MV-4-11 (cell line): ENCODE data around the gene CHST11.

Experiments used
- DNase-seq: peaks from one replicate; lab custom pipeline; 2025; lab: John Stamatoyannopoulos, UW

Gene CHST11

GRCh38 chr12:104632724-104633201 lies 176.0 kb downstream of the CHST11 start:
- no peak for DNase-seq

DNA sequence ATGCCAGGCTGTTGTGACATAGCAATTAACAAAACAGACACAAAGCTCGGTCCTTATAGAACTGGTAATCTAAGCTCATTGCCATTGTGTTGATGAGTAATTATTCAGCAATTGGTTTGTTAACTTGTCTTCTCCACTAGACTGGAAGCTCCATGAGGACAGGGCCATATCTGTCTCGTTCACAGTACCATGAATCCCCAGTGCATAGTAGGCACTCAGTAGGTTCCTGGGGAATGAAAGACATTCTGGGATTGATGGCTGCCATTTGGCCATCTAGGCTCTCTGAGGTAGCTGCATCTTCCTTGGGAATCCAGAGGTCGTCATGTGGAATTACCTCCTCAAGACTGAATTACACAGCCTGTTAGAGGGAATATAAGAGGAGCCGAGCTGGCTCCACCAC lies 177.3 kb downstream of the CHST11 start:
- no peak for DNase-seq

DNA sequence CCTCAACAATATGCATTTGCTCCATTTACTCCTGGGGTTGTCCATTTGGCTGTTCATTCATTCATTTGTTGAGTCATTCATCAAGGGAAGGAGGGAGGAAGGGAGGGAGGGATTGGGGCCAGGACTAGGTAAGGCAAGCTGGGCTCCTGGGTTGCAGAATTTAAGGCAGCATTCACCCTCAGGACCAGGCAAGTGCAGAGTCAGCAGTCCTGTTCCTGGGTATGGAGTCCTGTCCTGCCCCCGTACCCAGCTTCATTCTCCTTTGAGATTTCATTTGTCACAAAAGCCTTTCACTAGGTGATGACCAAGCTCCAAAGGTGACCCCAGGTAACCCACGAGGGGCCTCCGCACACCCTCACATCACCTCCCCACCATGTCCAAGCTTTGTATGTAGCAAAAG lies 178.1 kb downstream of the CHST11 start:
- DNase-seq = no peak

DNA sequence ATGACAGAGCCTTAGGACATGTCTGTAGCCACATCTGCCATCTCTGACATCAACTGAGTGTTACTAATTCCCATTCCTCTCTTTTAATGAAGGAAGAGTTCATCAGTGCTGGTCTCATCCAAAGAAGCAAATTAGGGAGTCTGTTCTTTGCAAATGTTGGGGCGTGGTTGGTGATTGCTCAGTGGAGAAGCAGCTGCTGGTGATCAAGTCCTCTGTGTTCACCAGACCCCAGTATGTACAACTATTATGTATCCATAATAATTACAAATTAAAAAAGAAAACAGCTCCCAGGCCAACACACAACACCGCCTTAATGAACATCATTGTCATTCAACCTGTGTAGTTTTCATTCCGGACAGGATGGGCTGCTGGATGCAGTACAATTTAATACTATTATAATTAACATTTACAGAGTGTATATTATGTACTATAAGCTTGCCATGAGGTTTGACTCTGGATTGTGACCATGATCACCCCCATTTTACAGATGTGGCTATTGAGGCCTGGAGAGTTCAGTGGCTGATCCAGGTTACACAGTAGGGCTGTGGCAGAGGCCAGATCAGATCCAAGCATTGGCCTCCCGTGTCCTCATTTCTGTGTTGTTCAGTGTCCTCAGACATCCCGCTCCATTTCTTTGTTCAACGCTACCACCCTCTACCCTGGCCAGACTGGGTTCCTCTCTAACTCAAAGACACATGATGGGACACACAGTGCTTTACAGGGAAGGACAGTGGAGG lies 179.0 kb downstream of the CHST11 start:
- DNase-seq = no peak

DNA sequence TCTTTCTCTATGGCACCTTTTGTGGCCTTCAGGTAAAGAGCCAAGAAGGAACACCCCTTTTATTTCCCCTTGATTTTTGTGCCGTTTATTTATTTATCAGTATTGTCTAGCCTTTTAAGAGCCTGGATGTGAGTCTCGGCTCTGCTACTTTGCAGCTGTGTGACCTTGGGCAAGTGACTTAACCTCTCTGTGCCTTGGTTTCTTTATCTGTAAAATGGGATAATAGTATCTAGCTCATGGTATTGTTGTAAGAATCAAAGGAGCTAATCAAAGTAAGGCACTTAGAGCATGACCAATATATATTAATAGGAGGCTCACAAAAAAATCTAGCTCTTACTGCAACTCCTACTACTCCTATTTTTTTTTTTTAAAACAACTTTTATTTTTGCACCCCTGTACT lies 179.7 kb downstream of the CHST11 start:
- DNase-seq = no peak

- no peak for DNase-seq
These were observed 180.9 kb downstream of the CHST11 start for GRCh38 chr12:104637604-104638003.

DNA sequence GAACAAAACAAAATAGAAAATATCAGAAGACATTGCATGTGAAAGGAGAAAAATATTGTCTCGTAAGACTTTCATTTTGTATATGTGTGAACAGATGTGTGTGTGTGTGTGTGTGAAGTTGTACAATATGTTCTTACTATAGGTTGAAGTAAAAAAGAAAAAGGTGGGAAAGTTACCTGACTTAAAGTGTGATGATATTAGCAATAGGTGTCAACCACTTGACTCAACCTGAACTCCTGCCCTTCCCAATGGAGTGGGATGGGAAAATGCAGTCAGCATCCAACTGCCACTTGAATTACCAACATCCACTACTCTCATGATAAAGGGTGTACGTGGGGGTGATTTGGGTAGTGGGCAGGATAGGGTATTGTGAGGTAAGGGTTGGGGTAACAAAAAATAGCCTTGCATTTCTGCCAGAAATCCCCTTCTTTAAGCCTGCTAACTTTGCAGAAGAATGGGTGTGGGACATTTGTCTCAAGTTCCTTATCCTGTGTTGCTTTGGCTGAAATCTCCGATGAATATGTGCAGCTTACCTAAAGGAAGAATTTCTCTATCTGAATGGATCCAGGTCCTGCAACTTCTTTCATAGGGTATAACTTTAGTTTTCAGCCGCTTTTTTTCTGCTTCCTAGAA lies 181.6 kb downstream of the CHST11 start:
- no peak for DNase-seq

GRCh38 chr12:104638851-104639240 lies 182.1 kb downstream of the CHST11 start:
- DNase-seq = peak; percentile 43

- no peak for DNase-seq
These were observed 184.2 kb downstream of the CHST11 start for GRCh38 chr12:104640956-104641355.

DNA sequence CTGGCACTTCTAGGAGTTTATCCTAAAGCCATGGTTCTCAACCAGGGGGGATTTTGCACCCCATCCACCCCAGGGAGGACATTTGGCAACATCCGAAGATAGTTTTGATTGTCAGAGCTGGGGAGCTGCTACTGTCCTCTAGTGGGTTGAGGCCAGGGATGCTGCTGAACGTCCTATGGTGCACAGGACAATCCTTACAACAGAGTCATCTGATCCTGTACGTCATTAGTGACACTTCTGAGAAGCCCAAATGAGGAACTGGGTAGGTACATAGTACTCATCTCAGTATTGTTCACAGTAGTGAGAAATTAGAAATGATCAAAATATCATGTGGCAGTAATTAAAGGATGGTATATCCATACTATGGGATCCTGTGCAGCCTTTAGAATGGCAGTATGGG lies 185.1 kb downstream of the CHST11 start:
- DNase-seq = peak; percentile 66

- DNase-seq = peak; percentile 52
These were observed 186.5 kb downstream of the CHST11 start for GRCh38 chr12:104643093-104643818.

- peak; percentile 16 for DNase-seq
These were observed 187.3 kb downstream of the CHST11 start for GRCh38 chr12:104643819-104644669.

DNA sequence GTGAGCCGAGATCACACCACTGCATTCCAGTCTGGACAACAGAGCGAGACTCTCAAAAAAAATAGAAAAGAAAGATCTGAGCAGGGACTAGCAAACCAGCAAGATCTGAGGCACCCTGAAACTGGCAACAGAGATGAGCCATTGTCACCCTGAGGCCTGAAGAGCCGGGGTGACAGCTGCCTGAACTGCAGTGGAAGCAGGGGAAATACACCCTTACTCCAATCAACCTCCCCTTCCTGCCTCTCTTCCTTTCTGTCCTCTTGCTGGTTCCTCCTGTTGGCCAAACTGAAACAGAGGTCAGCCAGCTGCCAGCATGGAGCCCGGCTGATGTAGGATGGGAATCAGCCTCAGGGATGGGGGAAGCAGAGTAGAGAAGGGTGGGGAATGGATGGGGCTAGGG lies 192.0 kb downstream of the CHST11 start:
- peak; percentile 24 for DNase-seq

- DNase-seq = peak; percentile 64
These were observed 192.6 kb downstream of the CHST11 start for GRCh38 chr12:104649217-104649824.

GRCh38 chr12:104649921-104650320 lies 193.2 kb downstream of the CHST11 start:
- peak; percentile 44 for DNase-seq

DNA sequence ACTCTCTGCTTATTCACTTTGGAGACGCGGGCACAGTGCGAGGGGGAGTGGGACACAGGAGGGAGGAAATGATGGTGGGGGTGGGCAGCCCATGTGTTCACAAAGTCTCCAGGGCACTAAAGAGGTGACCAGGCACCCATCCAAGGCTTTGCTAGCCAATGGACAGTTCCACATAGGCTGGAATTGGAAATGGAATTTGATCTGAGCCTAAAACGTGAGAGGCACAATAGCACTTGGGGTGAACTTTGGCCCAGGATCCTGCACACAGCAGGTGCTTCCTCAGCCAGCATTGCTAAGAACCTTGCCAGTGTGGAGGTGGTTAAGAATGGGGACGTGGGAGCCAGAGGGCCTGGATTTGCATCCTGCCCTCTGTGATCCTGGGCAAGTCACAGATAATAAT lies 193.8 kb downstream of the CHST11 start:
- DNase-seq = no peak

- DNase-seq = no peak
These were observed 195.1 kb downstream of the CHST11 start for GRCh38 chr12:104651811-104652210.

DNA sequence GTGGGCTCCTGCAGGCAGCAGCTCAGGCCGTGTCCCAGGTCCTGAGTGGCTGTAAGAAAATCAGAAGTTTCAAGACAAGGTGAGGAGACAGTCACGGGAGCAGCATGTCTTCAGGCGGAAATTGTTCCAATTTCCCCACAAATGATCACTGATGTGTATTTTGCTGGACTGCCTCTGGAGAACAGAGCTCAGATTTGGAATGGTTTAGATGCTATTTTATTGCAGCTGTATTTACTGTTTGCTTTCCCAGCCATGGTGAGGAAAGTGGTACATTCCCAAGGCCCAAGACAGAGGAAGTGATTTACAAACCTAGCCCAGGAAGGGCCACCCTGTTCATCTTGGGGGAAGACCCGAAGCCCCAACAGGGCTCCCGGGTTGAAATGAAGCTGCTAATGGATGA lies 195.6 kb downstream of the CHST11 start:
- no peak for DNase-seq

DNA sequence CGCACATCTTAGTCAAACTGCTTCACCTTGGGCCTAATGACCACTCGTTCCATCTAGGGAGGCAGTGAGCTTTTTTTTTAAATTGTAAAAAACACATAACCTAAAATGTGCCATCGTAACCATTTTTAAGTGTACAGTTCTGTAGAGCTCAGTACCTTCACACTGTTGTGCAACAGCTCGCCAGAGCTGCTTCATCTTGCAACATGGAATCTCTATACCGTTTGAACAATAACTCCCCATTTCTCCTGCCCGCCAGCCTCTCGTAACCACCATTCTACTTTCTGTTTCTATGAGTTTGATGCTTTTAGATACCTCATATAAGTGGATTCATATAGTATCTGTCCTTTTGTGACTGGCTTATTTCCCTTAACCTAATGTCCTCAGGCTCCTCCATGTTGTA lies 196.2 kb downstream of the CHST11 start:
- peak; percentile 56 for DNase-seq

DNA sequence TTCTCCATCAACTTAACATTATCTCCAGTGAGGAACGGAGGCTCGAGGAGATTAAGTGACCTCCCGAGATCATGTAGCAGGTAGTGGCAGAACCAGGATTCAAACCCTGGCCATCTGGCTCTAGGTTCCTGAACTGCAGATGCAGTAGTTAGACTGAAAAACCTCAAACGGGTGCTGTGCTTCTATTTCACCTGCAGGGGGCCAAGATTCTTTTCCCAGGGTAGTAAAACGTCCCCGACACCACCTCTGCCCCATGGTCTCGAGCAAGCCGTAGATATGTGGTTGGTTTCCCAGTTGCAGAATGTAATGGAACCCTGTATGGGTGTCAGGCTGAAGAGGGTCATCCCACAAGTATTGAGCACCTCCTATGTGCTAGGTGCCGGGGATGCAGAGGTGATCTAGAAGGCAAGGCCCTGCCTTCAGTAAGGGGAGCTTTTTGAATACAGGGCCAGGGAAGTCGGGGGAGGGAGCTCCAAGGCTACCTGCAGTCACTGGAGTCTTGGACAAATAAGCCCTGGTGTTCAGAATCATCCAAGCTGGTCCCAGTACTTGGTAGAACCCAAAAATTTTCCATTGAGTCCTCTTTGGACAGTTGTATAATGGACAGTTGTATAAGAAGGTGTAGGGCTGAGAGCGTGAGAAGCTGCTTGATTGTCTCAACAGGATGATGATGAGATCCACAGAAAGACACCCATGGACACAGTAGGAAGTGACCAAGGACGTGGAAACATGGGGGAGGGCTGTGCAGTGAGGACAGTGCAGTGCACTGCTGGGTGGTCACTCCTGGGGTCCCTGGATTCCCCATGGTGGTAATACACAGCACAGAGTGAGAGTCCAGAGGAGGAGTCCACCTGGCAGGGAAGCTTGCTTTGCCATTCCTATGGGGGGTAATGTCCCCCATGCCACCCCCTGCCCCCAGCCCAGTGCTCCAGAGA lies 197.2 kb downstream of the CHST11 start:
- no peak for DNase-seq
